ENCODE data around the gene RALGPS1.

DNA sequence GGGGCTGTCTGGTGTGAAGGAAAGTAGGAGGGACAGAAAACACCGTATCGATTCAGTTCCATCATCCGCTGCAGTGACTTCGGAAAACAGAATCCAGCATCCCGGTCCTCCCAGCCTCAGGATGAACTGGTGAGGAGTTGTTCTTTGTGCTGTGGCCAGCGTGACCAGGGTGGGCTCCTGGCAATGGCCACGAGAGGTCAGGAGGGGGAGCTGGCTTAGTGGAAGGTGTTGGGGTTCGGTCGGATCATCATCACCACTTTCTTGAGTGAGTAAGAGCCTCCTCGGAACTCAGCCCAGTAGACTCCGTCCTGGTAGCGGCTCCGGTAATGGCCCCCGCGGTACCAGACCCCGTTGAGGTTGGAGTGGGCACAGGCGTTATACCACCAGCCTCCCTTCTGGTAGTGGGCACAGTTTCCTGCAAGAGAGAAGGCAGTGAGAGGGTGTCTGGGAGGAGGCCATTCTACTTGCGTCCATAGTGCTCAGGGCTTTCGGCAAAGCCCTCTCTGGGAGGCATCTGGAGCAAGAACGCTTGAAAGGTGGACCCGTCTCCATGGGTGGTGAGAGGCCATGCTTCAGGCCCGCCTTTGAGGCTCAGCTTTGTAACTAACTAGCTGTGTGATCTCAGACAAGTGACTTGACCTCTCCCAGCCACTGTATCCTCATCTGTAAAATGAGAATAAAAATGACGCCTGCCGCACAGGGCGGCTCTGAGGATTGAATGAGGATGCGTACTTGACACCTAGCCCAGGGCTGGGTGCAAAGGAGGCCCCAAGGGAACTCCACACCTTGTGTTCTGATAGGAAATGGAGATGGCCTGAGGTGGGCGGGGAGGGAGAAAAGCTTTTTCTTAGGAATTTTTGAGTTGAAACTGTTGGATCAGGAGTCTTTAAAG, 174.4 kb downstream of the RALGPS1 start:
- TF ChIP-seq, protein P1, sequence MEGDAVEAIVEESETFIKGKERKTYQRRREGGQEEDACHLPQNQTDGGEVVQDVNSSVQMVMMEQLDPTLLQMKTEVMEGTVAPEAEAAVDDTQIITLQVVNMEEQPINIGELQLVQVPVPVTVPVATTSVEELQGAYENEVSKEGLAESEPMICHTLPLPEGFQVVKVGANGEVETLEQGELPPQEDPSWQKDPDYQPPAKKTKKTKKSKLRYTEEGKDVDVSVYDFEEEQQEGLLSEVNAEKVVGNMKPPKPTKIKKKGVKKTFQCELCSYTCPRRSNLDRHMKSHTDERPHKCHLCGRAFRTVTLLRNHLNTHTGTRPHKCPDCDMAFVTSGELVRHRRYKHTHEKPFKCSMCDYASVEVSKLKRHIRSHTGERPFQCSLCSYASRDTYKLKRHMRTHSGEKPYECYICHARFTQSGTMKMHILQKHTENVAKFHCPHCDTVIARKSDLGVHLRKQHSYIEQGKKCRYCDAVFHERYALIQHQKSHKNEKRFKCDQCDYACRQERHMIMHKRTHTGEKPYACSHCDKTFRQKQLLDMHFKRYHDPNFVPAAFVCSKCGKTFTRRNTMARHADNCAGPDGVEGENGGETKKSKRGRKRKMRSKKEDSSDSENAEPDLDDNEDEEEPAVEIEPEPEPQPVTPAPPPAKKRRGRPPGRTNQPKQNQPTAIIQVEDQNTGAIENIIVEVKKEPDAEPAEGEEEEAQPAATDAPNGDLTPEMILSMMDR (conservative IDR thresholded peaks at IDR 0.05 in 1 of 2, IDR thresholded peaks at IDR 0.05 in 1 of 2; ENCODE audit: low read depth in 1 of 2, low read length in 2 of 2): no peak
- TF ChIP-seq EZH2 (IDR thresholded peaks at IDR 0.05; ENCODE audit: low read length, missing control alignments): no peak

All from fibroblast of lung (primary cell).